ENCODE results near the gene KCTD5. TPM values are rescaled to one million over a fixed set of nuclear protein-coding genes. Genes with fewer than 3 reads are reported as not detected.
"Not testable (repeated sequence)": the region's sequence is repeated elsewhere in the genome, so short reads cannot be mapped to it uniquely, and the experiment has no call there.

The KCTD5 gene
- total RNA-seq, 2 experiments from 2014 or later = 24.0 to 26.2 TPM

DNA sequence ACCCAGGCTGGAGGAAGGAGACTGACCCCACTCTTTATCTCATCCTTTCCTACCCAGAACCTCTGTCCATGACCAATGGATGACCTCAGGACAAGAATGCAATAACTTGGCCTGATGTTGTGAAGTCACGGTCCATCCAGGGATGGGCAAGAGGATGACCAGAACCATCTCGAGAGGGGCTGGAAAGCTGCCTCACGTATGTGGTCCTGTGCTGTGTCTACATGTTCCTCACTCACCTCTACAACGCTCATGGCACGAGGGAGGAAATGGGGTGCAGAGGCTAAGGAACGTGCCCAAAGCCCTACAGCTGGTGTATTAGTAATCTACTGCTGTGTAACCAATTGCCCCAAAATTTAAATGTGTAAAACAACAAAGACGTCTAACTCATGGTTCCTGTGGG lies 7.3 kb upstream of the KCTD5 start:
- ATAC-seq (no peak), DNase-seq (no peak)
- peaks cover 4% of the 10 kb centered on the region for H3K36me3 Mint-ChIP-seq (ENCODE audit: low read depth)
- no peaks in the 10 kb centered on the region for H3K9me3 Mint-ChIP-seq (ENCODE audit: low read depth)
- intact Hi-C loops (cut with DNase I, micrococcal nuclease) = no loop called here
- ChIA-PET CTCF (no interaction called here), POLR2A (no interaction called here)
- H3K27me3 Mint-ChIP-seq = no peaks in the 10 kb centered on the region
- no peak overlapping the region for H3K27ac Mint-ChIP-seq
- H3K4me1 Mint-ChIP-seq = peaks cover 24% of the 10 kb centered on the region
- no peak overlapping the region for H3K4me3 Mint-ChIP-seq

DNA sequence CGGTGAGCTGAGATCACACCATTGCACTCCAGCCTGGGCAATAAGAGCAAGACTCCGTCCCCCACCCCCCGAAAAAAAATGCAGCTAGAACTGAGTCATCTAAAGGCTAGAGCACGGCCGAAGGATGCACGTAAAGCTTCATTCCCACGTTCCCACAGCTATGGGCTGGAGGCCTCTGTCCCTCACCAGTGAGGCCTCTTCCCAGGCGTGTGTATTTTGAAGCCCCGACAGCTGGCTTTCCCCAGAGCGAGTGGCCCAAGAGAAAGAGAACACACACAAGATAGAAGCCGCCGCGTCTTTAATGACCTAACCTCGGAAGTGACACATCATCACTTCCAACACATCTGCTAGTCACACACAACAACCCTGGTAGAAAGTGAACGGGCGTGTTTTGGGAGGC lies 6.6 kb upstream of the KCTD5 start:
- DNase-seq = no peak
- Mint-ChIP-seq H3K36me3 (ENCODE audit: low read depth) (peaks cover 9% of the 10 kb centered on the region), H3K27ac (no peak overlapping the region), H3K9me3 (ENCODE audit: low read depth) (no peaks in the 10 kb centered on the region), H3K27me3 (no peaks in the 10 kb centered on the region), H3K4me1 (peaks cover 18% of the 10 kb centered on the region), H3K4me3 (no peak overlapping the region)
- ChIA-PET POLR2A (no interaction called here), CTCF (no interaction called here)
- intact Hi-C loops (cut with DNase I, micrococcal nuclease) = no loop called here
- ATAC-seq = no peak

DNA sequence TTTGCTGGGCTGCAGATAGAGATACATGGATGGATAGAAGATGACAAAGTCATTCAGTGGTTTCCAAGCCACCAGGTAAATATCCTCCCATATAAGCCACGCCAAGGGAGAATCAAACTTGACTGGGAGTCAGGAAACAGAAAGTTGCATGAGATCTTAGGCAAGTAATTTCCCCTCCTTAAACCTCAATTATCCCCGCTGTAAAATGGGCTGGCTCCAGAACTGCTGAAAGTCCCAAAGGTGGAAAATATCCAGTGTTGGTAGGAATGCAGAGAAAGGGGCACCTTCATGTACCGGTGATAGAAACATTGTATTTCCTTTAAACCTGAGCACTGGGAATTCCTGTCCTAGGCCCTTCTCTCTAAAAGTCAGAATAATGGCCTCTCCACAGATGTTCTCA lies 5.4 kb upstream of the KCTD5 start:
- POLR2A ChIA-PET; H3K27me3 Mint-ChIP-seq; DNase-seq; ATAC-seq; intact Hi-C loops (cut with DNase I, micrococcal nuclease); H3K9me3 Mint-ChIP-seq (ENCODE audit: low read depth); CTCF ChIA-PET; H3K4me3 Mint-ChIP-seq; H3K27ac Mint-ChIP-seq: not testable (repeated sequence)
- H3K36me3 Mint-ChIP-seq (ENCODE audit: low read depth) = peaks cover 12% of the 10 kb centered on the region
- peaks cover 14% of the 10 kb centered on the region for H3K4me1 Mint-ChIP-seq

DNA sequence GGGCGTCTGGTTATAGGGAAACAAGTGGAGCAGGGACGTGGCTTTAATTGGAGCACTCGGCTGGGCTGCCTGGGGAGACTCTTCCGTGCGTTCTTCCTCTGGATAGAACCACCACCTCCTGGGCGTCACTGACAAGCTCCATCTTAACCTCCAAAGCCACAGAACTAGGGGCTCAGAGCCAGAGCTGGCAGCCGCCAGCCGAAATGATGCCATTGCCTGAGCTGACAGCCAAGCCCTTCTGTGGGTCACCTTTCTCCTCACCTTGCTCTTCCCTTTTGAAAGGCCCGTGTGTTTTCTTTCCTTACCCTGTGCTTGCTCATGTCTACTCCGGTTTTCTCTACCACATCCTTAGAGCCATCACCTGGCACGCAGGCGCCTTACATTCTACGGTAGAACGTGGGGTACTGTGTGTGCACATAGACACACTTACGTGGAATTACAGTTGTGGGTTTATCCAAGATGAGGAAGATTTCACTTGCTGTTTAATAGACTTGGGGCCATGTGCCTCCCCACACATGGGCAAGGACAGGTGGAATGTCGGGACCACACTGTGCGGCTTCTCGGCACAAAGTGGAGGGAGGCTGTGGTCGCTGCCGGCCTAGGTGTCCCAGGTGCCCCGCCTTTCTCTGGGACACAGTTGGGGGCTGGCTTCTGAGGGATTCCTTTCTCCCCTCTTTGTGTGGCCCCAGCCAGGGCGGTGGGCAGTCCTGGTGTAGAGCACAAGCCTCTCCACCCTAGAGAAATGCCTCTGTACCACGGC lies 3.9 kb upstream of the KCTD5 start:
- ATAC-seq; intact Hi-C loops (cut with DNase I, micrococcal nuclease); H3K9me3 Mint-ChIP-seq (ENCODE audit: low read depth); H3K27me3 Mint-ChIP-seq; H3K4me3 Mint-ChIP-seq; DNase-seq; H3K27ac Mint-ChIP-seq; CTCF ChIA-PET: not testable (repeated sequence)
- H3K36me3 Mint-ChIP-seq (ENCODE audit: low read depth) = peaks cover 14% of the 10 kb centered on the region
- H3K4me1 Mint-ChIP-seq = peaks cover 12% of the 10 kb centered on the region
- POLR2A ChIA-PET = interaction anchor here (0.6 kb wide), 1 partner anchor 83 kb away, joined by 3 read pairs; no protein-coding TSS in a partner anchor

DNA sequence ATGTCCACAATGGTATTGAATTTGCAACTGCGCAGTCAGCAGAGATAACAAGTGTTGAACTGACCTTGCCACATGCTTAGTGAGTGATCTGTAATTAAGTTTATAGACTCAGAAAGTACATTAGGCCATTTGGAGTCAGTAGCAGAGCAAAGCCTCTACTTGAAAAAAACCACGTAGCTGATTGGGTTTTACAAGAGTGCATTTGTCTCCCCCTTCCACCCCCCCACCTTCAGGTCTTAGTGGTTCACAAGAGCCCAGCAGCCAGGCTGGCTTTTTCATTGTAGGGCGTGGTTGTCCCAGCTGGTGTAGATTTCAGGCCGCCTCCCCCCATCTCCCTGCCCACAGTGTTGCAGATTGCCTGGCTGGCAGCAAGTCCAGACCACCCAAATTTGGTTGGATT lies 2.4 kb upstream of the KCTD5 start:
- H3K4me3 Mint-ChIP-seq; ATAC-seq; intact Hi-C loops (cut with DNase I, micrococcal nuclease); POLR2A ChIA-PET; DNase-seq; H3K27ac Mint-ChIP-seq; CTCF ChIA-PET; H3K27me3 Mint-ChIP-seq; H3K9me3 Mint-ChIP-seq (ENCODE audit: low read depth): not testable (repeated sequence)
- Mint-ChIP-seq H3K4me1 (peaks cover 17% of the 10 kb centered on the region), H3K36me3 (ENCODE audit: low read depth) (peaks cover 14% of the 10 kb centered on the region)

DNA sequence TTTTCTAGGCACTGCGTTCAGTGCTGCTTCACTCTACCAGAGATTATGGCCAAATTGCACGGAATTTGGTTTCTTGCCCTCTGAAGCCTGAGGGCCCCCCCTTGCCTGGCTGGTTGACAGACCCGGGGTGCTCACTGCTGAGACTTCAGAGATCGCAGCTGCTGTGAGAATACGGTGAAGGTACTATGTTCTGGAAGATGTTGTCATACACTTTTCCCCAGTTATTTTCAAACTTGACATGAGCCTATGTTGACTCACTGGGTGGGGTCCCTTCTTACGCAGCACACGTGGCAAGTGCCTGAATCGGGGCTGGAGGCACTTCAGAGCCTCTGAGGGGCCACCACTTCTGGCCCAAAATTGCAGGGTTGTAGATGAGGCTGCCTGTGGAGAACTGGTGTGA lies 2.0 kb upstream of the KCTD5 start:
- H3K27ac Mint-ChIP-seq; CTCF ChIA-PET; POLR2A ChIA-PET; H3K9me3 Mint-ChIP-seq (ENCODE audit: low read depth); intact Hi-C loops (cut with DNase I, micrococcal nuclease); H3K27me3 Mint-ChIP-seq; ATAC-seq; DNase-seq; H3K4me3 Mint-ChIP-seq: not testable (repeated sequence)
- peaks cover 17% of the 10 kb centered on the region for H3K4me1 Mint-ChIP-seq
- H3K36me3 Mint-ChIP-seq (ENCODE audit: low read depth) = peaks cover 14% of the 10 kb centered on the region

DNA sequence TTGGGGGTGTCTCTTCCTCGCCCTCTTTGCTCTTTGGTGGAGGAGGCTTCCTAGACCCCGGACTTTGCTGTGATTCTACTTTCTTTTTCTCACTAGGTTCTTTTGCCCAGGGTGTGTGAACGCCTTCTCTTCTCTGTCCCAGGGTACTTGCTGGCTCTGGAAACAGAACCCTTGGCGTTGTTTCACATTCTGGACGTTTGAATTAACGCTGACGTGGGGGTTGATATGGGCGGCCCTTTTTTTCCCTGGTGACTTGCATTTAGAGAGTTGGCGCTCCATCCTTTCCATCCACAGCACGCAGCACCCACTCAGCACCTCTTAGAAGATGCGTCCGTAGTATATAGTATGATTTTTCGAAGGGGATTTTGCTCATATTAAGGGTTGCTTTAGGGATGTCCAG lies 718 bp downstream of the KCTD5 start:
- intact Hi-C loops (cut with DNase I, micrococcal nuclease) = loop anchor here (2.0 kb wide), 4 partner anchors 70 to 1262 kb away; partner anchors contain the start of genes CCNF (in 1 of the 2), ELOB (in 1 of the 2), SRRM2 (in 1 of the 2) and UQCC4 (in 1 of the 2)
- CTCF ChIA-PET; H3K27me3 Mint-ChIP-seq; H3K9me3 Mint-ChIP-seq (ENCODE audit: low read depth): not testable (repeated sequence)
- H3K36me3 Mint-ChIP-seq (ENCODE audit: low read depth) = peaks cover 14% of the 10 kb centered on the region
- ATAC-seq (peak; percentile 4), DNase-seq (peak; percentile 27)
- peak overlapping the region; percentile 83 for H3K27ac Mint-ChIP-seq
- POLR2A ChIA-PET = interaction anchor here (1.1 to 1.4 kb wide), 2 partner anchors 10 to 528 kb away, joined by 4 to 7 read pairs; partner anchors contain the start of gene TRAF7
- H3K4me3 Mint-ChIP-seq = peak overlapping the region; percentile 100
- H3K4me1 Mint-ChIP-seq = peaks cover 34% of the 10 kb centered on the region

DNA sequence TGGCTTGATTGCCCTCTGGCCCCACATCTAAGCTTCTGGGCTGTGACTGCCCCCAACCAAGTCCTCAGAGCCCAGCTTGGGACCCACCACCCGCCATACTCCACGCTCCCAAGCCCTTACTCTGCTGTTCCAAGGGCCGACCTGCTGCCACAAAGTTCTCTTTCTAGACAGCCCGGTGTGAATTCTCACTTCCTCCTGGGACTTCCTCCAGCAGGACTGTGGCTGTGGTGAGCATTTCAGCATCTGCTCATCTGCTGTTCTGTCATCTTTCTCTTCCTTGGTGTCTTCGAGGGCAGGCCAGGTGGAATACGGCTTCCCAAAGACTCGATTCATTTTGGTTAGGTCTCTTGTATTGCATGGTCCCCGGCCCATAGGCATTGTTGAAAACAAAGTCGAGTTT lies 3.8 kb downstream of the KCTD5 start:
- H3K9me3 Mint-ChIP-seq (ENCODE audit: low read depth); DNase-seq; intact Hi-C loops (cut with DNase I, micrococcal nuclease); H3K27me3 Mint-ChIP-seq; H3K27ac Mint-ChIP-seq; H3K4me3 Mint-ChIP-seq; H3K36me3 Mint-ChIP-seq (ENCODE audit: low read depth); ATAC-seq; POLR2A ChIA-PET: not testable (repeated sequence)
- CTCF ChIA-PET = interaction anchor here (0.6 kb wide), 1 partner anchor 19 kb away, joined by 3 read pairs; no protein-coding TSS in a partner anchor
- peaks cover 37% of the 10 kb centered on the region for H3K4me1 Mint-ChIP-seq

DNA sequence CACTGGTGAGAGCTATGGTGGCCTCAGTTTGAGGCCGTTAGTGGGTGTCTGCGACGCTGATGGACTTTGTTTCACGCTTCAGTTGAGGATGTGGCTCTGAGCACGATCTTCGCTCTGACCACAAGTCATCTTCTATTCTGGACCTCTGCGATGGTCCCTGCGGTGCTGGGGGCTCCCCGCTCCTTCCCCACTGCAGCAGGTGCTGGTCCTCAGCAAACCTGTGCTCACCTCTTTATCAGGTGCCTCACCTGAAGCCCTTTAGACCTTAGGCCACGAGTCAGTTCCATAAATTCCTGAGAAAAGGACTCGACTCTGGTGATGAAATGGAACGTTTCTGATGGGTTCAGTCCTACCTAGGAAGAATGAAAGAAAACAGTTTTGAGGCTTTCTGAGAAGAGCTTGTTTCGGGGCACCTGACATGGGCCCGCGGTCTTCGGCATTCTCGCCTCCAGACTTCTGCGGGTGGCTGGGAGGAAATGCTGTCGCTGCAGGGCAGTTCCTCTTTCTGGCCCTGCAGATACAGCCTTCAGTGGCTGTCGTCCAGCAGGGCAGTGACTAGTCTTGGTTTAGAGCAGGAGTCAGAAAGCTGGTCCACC lies 4.7 kb downstream of the KCTD5 start:
- Mint-ChIP-seq H3K27me3 (no peaks in the 10 kb centered on the region), H3K9me3 (ENCODE audit: low read depth) (no peaks in the 10 kb centered on the region), H3K27ac (peak overlapping the region; percentile 84), H3K4me1 (peaks cover 34% of the 10 kb centered on the region), H3K4me3 (peak overlapping the region; percentile 54), H3K36me3 (ENCODE audit: low read depth) (peaks cover 2% of the 10 kb centered on the region)
- DNase-seq (peak; percentile 54), ATAC-seq (no peak)
- CTCF ChIA-PET = interaction anchor here (0.6 kb wide), 1 partner anchor 19 kb away, joined by 3 read pairs; no protein-coding TSS in a partner anchor
- POLR2A ChIA-PET = no interaction called here
- intact Hi-C loops (cut with DNase I, micrococcal nuclease) = no loop called here

DNA sequence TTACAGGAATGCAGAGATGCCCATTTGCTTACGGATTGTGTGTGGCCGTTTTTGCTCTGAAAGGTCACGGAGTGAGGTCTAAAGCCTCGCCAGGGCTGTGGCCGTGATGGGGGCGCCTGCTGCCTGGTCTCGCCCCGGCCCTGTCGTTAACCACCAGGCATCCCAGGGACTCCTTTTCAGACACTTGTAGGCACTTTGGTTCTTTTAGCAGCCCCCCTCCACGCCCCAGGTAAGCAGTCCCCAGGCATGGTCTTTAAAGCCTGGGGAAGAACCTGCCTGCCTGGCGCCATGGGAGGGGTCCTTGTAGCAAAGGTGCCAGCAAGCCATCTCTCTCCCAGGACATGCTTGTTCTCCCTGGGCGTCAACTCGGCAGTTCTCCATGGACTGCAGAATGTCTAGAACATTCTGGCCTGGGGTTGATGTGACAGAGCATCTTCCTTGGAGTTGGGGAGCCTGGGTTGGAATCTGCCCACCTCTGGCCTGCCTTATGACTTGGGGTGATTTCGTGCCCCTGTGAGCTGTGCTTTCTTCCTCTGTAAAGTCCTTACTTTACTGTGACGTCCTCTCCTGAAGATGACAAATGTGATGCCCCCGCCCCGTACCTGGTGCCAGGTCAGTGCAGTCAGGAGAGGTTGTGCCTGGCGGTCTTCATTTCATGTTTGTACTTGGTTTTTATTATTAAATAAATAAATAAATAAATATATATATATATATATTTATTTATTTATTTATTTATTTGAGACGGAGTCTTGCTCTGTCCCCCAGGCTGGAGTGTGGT lies 5.4 kb downstream of the KCTD5 start:
- H3K9me3 Mint-ChIP-seq (ENCODE audit: low read depth) = no peaks in the 10 kb centered on the region
- no peaks in the 10 kb centered on the region for H3K36me3 Mint-ChIP-seq (ENCODE audit: low read depth)
- H3K27me3 Mint-ChIP-seq = no peaks in the 10 kb centered on the region
- POLR2A ChIA-PET = no interaction called here
- peaks cover 32% of the 10 kb centered on the region for H3K4me1 Mint-ChIP-seq
- no peak for ATAC-seq
- intact Hi-C loops (cut with DNase I, micrococcal nuclease) = no loop called here
- peak overlapping the region; percentile 84 for H3K27ac Mint-ChIP-seq
- H3K4me3 Mint-ChIP-seq = peak overlapping the region; percentile 54
- CTCF ChIA-PET = no interaction called here
- DNase-seq = no peak

DNA sequence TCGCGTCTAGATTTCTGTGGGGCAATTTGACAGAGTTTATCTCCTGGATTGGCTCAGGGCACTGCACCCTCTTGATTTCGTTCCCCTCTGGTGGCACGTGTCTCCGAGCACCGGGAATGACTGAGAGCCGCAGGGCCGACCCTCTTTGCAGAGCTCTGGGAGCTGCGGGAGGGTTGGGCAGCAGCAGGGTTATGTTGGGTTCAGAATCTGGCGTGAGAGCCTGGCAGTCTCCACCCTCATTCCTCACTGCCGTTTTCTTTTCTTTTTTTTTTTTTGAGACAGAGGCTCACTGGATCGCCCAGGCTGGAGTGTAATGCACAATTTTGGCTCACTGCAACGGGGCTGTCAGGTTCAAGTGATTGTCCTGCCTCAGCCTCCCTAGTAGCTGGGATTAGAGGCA lies 7.1 kb downstream of the KCTD5 start:
- CTCF ChIA-PET; H3K27ac Mint-ChIP-seq; H3K9me3 Mint-ChIP-seq (ENCODE audit: low read depth); H3K27me3 Mint-ChIP-seq; ATAC-seq; intact Hi-C loops (cut with DNase I, micrococcal nuclease); POLR2A ChIA-PET; H3K4me3 Mint-ChIP-seq; H3K36me3 Mint-ChIP-seq (ENCODE audit: low read depth); DNase-seq: not testable (repeated sequence)
- peaks cover 27% of the 10 kb centered on the region for H3K4me1 Mint-ChIP-seq

Data from activated CD4-positive, alpha-beta T cell treated with anti-CD3 and anti-CD28 coated beads for 36 hours (primary cell).